ENCODE measurements around the gene SNX32.

SNX32 gene

DNA sequence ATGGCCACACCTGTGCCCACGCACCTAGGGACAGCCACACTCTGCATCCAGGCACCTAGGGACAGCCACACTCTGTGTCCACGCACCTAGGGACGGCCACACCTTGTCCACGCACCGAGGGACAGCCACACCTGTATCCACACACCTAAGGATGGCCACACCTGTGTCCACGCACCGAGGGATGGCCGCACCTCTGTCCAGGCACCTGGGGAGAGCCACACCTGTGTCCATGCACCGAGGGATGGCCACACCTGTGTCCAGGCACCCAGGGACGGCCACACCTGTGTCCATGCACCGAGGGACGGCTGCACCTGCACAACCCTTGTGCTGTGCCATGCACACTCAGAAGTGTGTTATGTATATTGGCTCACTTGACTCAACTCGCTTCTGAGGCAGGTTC is 36.1 kb upstream of the SNX32 start:
- DNase-seq = no peak

GRCh38 chr11:65798882-65799281 is 34.9 kb upstream of the SNX32 start:
- DNase-seq = no peak

DNA sequence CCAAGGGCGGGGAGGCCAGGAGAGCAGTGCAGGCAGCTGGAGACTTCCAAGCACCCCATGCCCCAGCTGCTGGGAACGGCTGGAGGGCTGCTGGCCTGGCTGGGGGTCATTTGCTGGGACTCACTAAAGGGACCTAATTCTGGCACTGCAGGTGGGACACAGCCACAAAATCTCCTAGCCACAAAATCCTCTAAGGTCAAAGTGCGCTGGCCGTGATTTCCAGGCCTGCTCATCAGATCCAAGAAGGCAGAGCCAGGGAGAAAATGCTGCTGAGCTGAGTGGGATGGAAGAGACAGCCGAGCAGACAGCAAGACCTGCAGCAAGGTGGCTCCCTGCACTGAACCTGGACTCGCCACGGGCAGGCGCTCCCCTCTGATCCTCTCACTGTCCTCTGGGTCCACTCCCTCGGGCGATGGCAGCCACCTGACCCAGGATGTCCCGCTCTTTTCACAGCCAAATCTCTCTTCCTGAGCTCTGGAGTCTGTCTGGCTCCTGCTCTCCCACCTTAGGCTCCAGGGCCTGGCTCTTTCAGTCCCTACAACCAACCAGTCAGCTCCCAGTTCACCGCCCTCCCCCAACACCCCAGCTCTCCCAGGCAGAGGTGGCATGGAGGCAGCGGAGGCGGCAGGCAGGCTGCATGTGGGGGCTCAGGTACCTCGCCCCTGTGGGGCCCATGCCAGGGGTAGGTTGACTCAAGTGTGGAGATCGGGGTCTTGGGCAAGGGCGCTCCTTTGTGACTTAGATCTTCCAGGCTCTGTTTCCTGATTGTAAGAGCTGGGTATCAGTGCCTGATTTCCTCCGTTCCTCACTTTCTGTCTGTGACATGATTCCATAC is 32.4 kb upstream of the SNX32 start:
- DNase-seq = no peak

GRCh38 chr11:65802841-65803240 is 30.9 kb upstream of the SNX32 start:
- DNase-seq = no peak

- no peak for DNase-seq
Observed at GRCh38 chr11:65803797-65804492, 29.8 kb upstream of the SNX32 start.

DNA sequence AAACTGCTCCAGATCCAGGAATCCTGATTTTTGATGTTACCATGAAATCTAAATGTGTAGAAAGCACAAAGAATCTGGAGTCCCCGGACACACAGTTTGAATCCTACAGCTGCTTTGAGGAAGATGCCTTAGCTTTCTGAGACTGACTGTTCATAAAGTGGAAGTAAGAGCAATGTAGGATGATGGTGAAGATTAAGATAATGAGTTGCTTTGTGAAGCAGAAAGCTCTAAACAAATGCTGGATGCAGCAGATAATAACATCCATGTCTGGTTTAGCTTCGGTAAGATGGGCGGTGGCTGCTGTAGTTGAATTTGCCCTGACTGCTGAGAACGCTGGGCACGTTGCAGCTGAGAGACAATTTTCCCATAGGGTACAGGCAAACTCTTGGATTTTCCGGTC is 26.8 kb upstream of the SNX32 start:
- no peak for DNase-seq

DNA sequence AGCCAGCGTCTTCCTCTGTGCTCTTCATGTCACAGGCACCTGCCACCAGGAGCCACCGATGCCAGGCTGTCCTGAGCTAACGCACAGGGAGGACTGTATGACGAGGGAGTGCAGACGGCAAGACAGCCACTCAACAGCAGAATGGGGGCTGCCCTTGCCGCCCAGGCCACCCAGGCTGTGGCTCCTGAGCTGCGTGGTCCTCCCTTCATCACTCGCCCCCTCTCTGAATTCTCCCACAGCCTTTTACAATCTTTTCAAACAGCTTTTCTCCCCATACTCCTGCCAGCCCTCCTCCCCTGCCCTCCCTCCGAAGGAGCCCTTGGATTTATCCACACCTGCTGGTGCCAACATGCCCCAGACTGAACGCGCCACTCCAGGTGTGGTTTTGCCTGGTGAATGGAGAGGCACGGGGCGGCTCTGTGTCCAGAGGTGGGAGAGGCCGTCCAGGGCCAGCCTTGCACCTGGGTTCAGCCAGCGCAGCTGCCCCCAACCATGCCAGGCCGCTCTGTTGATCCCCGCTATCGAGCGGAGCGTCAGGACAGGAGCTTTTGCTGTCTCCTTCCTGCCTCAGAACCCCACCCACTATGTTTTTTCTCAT is 24.9 kb upstream of the SNX32 start:
- no peak for DNase-seq

- DNase-seq = no peak
Observed at GRCh38 chr11:65809496-65809895, 24.3 kb upstream of the SNX32 start.

- no peak for DNase-seq
Observed at GRCh38 chr11:65810046-65810868, 23.5 kb upstream of the SNX32 start.

DNA sequence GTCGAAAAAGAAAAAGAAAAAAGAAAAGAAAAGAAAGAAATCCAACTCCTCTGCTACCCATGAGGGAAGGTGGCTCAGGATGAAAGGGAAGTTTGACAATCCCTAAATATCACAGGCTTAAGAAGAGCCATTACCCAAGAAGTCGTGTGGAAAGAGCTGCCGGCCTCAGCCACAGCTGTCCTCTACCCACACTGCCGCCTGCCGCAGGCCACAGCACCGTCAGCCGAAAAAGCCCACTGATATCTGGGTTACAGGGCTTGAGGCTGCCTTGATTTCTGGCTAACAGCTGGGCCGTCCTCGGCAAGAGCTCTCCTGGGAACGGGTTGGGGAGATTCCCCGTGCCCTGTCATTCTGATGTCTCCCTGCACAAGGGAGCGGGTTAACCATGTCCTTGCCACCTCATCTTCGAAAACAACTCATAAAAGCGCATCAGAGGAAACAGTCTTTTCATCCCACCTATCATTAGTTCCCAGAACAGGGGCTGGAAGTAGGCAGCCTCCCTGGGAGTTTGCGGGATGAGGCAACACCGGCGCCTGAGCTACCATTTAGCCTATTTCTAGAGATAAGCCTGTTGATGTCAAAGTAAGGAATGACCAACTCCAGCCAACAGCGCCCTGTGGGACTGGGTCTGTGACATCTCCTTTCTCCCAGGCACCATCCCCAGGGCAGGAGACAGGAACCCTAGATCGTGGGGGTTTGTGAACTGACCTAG is 21.8 kb upstream of the SNX32 start:
- no peak for DNase-seq

DNA sequence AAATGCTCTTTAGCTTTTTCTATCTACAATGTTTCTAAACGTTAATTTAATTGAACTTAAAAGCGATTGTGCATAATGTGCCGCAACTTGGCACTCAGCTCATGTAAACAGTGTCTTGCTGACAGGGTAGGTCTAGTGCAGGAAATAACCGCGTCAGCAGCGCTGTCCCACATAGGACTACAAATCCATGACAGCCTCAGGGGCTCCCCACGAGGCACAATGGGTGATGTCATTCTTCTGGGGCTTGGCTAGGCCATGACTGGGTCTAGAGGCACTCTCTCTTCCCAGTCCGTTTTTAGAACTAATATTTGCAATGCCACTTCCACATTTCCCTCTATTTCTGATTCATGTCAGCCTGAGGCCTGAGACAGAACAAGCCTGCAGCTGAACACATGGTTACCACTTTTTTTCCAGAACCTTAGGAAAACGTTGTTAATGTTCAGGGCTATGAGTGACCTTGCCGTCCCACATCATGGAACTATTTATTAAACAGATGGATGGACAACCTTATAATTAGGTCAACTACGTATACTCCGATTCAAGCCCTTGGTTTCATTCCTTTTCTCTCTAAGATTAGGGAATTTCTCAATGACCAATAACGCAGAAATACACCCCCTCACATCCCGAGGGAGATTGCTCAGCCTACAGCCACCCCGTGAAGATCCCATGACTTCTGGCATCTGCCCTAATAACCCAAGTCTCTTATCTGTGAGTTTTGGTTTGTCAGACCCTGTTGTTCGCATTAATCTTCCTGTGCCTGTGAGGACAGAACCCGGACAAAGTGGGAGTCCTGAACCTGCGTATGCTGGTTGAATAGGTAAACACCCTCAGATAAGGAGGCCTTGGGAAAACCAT is 19.4 kb upstream of the SNX32 start:
- no peak for DNase-seq

DNA sequence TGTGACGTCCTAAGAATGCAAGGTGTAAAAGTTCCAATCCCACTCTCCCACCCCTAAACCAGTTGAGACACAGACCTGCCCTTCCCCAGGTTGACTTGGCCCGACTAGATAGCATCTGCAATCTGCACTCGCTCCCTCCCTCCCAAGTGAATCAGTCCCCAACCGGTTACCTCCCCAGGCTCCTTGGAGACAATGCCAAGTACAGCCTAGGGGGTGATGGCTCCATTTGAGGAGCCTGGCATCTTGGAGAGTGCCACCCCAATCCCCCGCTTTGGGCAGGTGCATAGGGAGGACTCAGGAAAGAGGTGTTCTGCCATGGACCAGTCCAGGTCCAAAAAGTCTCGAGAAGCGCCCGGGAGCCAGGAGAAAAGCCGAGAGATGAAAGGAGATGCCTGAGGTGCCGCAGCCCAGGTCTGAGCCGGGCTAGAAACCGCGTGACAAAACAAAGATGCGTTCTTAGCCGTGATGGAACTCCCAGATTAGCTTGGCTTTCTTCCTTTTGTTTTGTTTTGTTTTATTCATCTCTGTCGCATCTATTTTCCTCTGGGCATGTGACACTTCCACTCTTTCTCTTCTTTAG is 18.7 kb upstream of the SNX32 start:
- no peak for DNase-seq

DNA sequence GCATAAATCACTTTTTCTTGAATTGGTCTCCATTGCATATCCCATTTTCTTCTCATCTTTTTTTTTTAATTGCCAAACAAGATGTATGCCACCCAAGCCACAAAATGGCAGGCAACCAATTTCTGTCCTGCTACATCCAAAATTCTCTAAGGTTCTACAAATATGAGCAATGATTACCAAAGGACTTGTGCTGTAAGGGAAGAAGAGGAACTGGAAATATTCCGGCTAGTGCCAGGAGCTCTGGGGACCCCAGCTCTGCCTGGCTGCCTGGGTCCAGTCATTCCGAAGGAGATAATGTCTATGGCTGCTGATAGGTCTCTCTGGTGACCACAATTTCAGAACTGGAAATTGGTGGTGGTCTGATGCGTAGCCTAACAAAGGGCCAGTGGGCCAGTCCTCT is 17.1 kb upstream of the SNX32 start:
- no peak for DNase-seq

GRCh38 chr11:65817312-65817834 is 16.4 kb upstream of the SNX32 start:
- no peak for DNase-seq

- peak; percentile 92 for DNase-seq
Observed at GRCh38 chr11:65817835-65818680, 15.7 kb upstream of the SNX32 start.

DNA sequence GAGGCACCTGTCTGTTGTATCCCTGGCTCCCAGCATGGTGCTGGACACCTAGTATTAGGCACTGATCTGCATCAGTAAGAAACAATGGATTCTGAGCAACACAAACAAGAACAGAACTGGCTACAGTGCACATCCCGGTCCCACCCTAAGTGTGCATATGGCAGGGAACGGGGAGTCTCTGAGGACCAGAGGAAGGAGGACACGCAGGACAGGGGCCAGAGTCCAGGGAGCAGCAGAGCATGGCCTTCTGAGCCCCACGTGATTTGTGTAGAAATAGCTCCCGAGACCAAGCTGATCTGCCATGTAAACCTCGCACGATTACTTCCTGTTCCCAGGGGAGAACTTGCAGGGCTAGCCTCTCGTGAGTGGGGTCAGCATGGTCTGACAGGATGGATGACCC is 12.7 kb upstream of the SNX32 start:
- no peak for DNase-seq

DNA sequence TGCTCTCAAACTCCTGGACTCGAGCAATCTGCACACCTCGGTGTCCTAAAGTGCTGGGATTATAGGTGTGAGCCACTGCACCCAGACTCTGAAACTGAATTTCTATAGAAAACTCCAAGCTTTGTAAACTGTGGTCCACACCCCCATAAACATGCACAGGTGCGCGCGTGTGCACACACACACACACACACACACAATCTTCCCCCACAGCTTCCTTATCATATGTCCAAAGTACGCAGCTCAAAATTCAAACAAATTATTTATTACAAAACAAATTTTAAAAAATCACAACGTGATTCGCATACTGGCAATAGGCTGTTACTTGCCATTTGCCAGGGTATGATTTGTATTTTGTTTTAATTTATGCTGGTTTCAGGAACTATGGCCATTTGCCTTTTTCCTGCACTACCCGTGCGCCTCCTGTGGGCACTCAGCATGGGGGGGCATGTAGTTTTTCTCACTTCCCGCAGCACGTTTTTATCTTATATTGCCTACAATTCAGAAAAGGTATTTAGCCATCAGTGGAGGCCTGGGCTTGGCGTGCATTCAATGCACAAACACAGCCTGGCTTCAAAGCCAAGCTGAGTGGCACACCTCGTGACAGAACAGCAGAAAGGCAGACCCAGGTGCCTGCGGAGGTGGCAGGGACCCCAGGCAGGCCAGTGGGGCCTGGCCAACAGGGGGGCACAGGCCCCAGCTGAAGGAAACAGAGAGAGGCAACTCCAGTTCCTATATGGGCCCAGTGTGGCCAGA is 10.8 kb upstream of the SNX32 start:
- DNase-seq = peak; percentile 4

GRCh38 chr11:65826984-65827735 is 6.6 kb upstream of the SNX32 start:
- DNase-seq = no peak
